PC-3 (cell line): Measurements from ENCODE around the gene TRPT1. TPM values are rescaled to one million over a fixed set of nuclear protein-coding genes. Genes with fewer than 3 reads are reported as not detected.

Experiments
- ATAC-seq: fragments of 200-7000 bp; cut with Tn5 transposase; 2 replicates; pipeline ENCODE4 v1.9.1; 2020; ENCODE audit warnings: mild to moderate bottlenecking, moderate library complexity
- BruUV-seq: library from RNA; stranded (reverse); fragments of 400-500 nt; replicated peaks from 2 replicates; lab custom pipeline; 2021; lab: Mats Ljungman, UMichigan
- CTCF ChIA-PET: fragments of 300-600 bp; sonication (Branson Sonifier 250); formaldehyde crosslinking; loops from one replicate; lab custom pipeline; 2022; ENCODE audit warnings: antibody characterized with exemption; lab: Charles Lee
- POLR2A ChIA-PET: fragments of 300-600 bp; sonication (Branson Sonifier 250); formaldehyde crosslinking; loops from one replicate; lab custom pipeline; 2022; ENCODE audit warnings: antibody characterized with exemption; ENCODE audit not compliant: unreplicated experiment; lab: Charles Lee
- DNase-seq: peaks from one replicate; pipeline ENCODE4 v3.0.0-alpha.2; 2015
- H2AFZ ChIP-seq: fragments of 300-600 bp; sonication (generic); 2 replicates; pipeline ENCODE4 v1.6.0; 2016; ENCODE audit warnings: antibody characterized with exemption, low read length
- H3F3A ChIP-seq: fragments of 300-600 bp; sonication (generic); one replicate; pipeline ENCODE4 v1.6.0; 2017; ENCODE audit warnings: antibody characterized with exemption, low read length, control low read depth, mild to moderate bottlenecking; ENCODE audit not compliant: unreplicated experiment
- H3K27ac ChIP-seq: fragments of 300-600 bp; sonication (generic); 2 replicates; pipeline ENCODE4 v1.5.1; 2016; ENCODE audit warnings: mild to moderate bottlenecking, low read length
- H3K27me3 ChIP-seq: fragments of 300-600 bp; sonication (generic); 2 replicates; pipeline ENCODE4 v1.6.1; 2016; ENCODE audit warnings: low read length, mixed read lengths
- H3K36me3 ChIP-seq: fragments of 300-600 bp; sonication (generic); 2 replicates; pipeline ENCODE4 v1.6.1; 2016; ENCODE audit warnings: low read depth, mixed run types, low read length, mixed read lengths
- H3K4me1 ChIP-seq: fragments of 300-600 bp; sonication (generic); 2 replicates; pipeline ENCODE4 v1.5.1; 2016; ENCODE audit warnings: low read length; ENCODE audit not compliant: insufficient read depth
- H3K4me2 ChIP-seq: fragments of 300-600 bp; sonication (generic); 2 replicates; pipeline ENCODE4 v1.6.0; 2016; ENCODE audit warnings: low read length
- H3K4me3 ChIP-seq: fragments of 300-600 bp; sonication (generic); 2 replicates; pipeline ENCODE4 v1.5.1; 2016; ENCODE audit warnings: mild to moderate bottlenecking, low read length, mixed read lengths
- H3K79me2 ChIP-seq: fragments of 300-600 bp; sonication (generic); 2 replicates; pipeline ENCODE4 v1.6.1; 2017; ENCODE audit warnings: low read length, mixed read lengths
- H3K9ac ChIP-seq: fragments of 300-600 bp; sonication (generic); 2 replicates; pipeline ENCODE4 v1.6.0; 2016; ENCODE audit warnings: mild to moderate bottlenecking, low read length
- H3K9me2 ChIP-seq: fragments of 300-600 bp; sonication (generic); replicated peaks from 2 replicates; pipeline ENCODE4 v1.6.1; 2016; ENCODE audit warnings: mixed run types, low read length, mixed read lengths
- H3K9me3 ChIP-seq: fragments of 300-600 bp; sonication (generic); 2 replicates; pipeline ENCODE4 v1.6.1; 2016; ENCODE audit warnings: low read length, mixed read lengths
- H4K20me1 ChIP-seq: fragments of 300-600 bp; sonication (generic); 2 replicates; pipeline ENCODE4 v1.6.1; 2016; ENCODE audit warnings: low read length, mixed read lengths
- CTCF ChIP-seq: fragments of 300-600 bp; sonication (generic); conservative IDR thresholded peaks from 2 replicates; pipeline ENCODE4 v1.5.1; 2017; ENCODE audit warnings: antibody characterized with exemption, low read depth, mild to moderate bottlenecking, low read length
- EZH2 ChIP-seq: fragments of 300-600 bp; sonication (generic); IDR thresholded peaks from one replicate; pipeline ENCODE4 v1.6.1; 2017; ENCODE audit warnings: antibody characterized with exemption, mild to moderate bottlenecking, low read length; ENCODE audit not compliant: unreplicated experiment
- EZH2phosphoT487 ChIP-seq: fragments of 300-600 bp; sonication (generic); IDR thresholded peaks from 2 replicates; pipeline ENCODE4 v1.6.1; 2018; ENCODE audit warnings: mild to moderate bottlenecking, antibody characterized with exemption, low read length, borderline replicate concordance
- intact Hi-C: fragments of 100-400 bp; cut with micrococcal nuclease; formaldehyde crosslinking; loops from 2 replicates; pipeline ENCODE4 v1.9.0; 2023
- total RNA-seq: library from RNA; depleted of rRNA; stranded (reverse); fragments of >200 nt; gene quantifications from 2 replicates; pipeline ENCODE4 v1.2.3, GENCODE V29; 2014; rRNA removed

The TRPT1 gene
- total RNA-seq, 1 experiment from 2014 or later = 57.7 TPM

- Histone ChIP-seq H3F3A (peaks cover 4% of the 10 kb centered on the region), H3K9me3 (no peaks in the 10 kb centered on the region), H3K36me3 (no peaks in the 10 kb centered on the region), H3K4me1 (peaks cover 10% of the 10 kb centered on the region), H3K27me3 (no peaks in the 10 kb centered on the region), H3K9me2 (no peaks in the 10 kb centered on the region), H3K27ac (no peak overlapping the region), H3K79me2 (peaks cover 6% of the 10 kb centered on the region), H3K4me3 (no peak overlapping the region), H3K4me2 (no peak overlapping the region), H3K9ac (no peak overlapping the region), H4K20me1 (no peaks in the 10 kb centered on the region), H2AFZ (no peak overlapping the region)
- no peak for DNase-seq
- ChIA-PET POLR2A (no interaction called here), CTCF (no interaction called here)
- TF ChIP-seq EZH2 = no peak
- TF ChIP-seq CTCF = no peak
- no peak for TF ChIP-seq EZH2phosphoT487
- intact Hi-C loops = no loop called here
- BruUV-seq = no TSS peak
- no peak for ATAC-seq
Observed at GRCh38 chr11:64178203-64178602, 47.8 kb downstream of the TRPT1 start.

GRCh38 chr11:64176751-64177150, 49.2 kb downstream of the TRPT1 start:
- no peak for DNase-seq
- Histone ChIP-seq H4K20me1 (no peaks in the 10 kb centered on the region), H3K9ac (no peak overlapping the region), H3K4me1 (peaks cover 7% of the 10 kb centered on the region), H3K27ac (no peak overlapping the region), H3K9me2 (no peaks in the 10 kb centered on the region), H3F3A (peaks cover 1% of the 10 kb centered on the region), H3K27me3 (no peaks in the 10 kb centered on the region), H3K36me3 (no peaks in the 10 kb centered on the region), H2AFZ (no peak overlapping the region), H3K4me2 (no peak overlapping the region), H3K79me2 (no peaks in the 10 kb centered on the region), H3K4me3 (no peak overlapping the region), H3K9me3 (no peaks in the 10 kb centered on the region)
- intact Hi-C loops = no loop called here
- no peak for ATAC-seq
- ChIA-PET POLR2A (no interaction called here), CTCF (no interaction called here)
- no TSS peak for BruUV-seq
- TF ChIP-seq EZH2phosphoT487 (no peak), CTCF (no peak), EZH2 (no peak)

Other genes starting within 250 kb of the TRPT1 start
- gene OTUB1, start 239.7 kb downstream of the TRPT1 start, total RNA-seq = 124 and 129 TPM in 2 replicates
- not detected in 2 replicates for gene FLRT1, start 190.3 kb downstream of the TRPT1 start, total RNA-seq
- gene MACROD1, start 60.1 kb downstream of the TRPT1 start, total RNA-seq = 71.4 and 77.1 TPM in 2 replicates
- 543 and 557 TPM in 2 replicates for gene STIP1, start 40.0 kb downstream of the TRPT1 start, total RNA-seq
- gene FERMT3, start 19.5 kb downstream of the TRPT1 start, total RNA-seq = 2.1 and 2.4 TPM in 2 replicates
- gene NUDT22, start 88 bp upstream of the TRPT1 start, total RNA-seq = 98.3 and 102 TPM in 2 replicates
- 20.4 and 25.4 TPM in 2 replicates for gene DNAJC4, start 4.4 kb upstream of the TRPT1 start, total RNA-seq
- gene VEGFB, start 8.4 kb upstream of the TRPT1 start, total RNA-seq = 27.9 and 39.4 TPM in 2 replicates
- gene FKBP2, start 14.9 kb upstream of the TRPT1 start, total RNA-seq = 215 and 248 TPM in 2 replicates
- 1,496 and 2,060 TPM in 2 replicates for gene PPP1R14B, start 20.8 kb upstream of the TRPT1 start, total RNA-seq
- gene PLCB3, start 25.3 kb upstream of the TRPT1 start, total RNA-seq = 69.0 and 88.3 TPM in 2 replicates
- gene BAD, start 58.5 kb upstream of the TRPT1 start, total RNA-seq = 360 and 368 TPM in 2 replicates
- gene GPR137, start 59.7 kb upstream of the TRPT1 start, total RNA-seq = 32.4 and 47.5 TPM in 2 replicates
- gene KCNK4, start 65.1 kb upstream of the TRPT1 start, total RNA-seq = 1.2 TPM in 1 of 2 replicates, not detected in the other
- gene CATSPERZ, start 74.2 kb upstream of the TRPT1 start, total RNA-seq = 9.2 and 11.2 TPM in 2 replicates
- 111 and 114 TPM in 2 replicates for gene ESRRA, start 79.3 kb upstream of the TRPT1 start, total RNA-seq
- gene TRMT112, start 91.4 kb upstream of the TRPT1 start, total RNA-seq = 812 and 815 TPM in 2 replicates
- 467 and 585 TPM in 2 replicates for gene PRDX5, start 91.9 kb upstream of the TRPT1 start, total RNA-seq
- gene CCDC88B, start 114.0 kb upstream of the TRPT1 start, total RNA-seq = 19.6 and 21.0 TPM in 2 replicates
- 148 and 189 TPM in 2 replicates for gene RPS6KA4, start 133.0 kb upstream of the TRPT1 start, total RNA-seq